GM12873 (cell line): Measurements from ENCODE around the gene ZNF385A.

Source experiments
- CTCF ChIP-seq: IDR thresholded peaks from 2 replicates; pipeline ENCODE4 v1.5.1; 2012; ENCODE audit warnings: low read depth, mild to moderate bottlenecking, moderate library complexity, low read length, control low read depth; ENCODE audit not compliant: insufficient read depth; ENCODE audit errors: missing control alignments

The ZNF385A gene

GRCh38 chr12:54337854-54338650 lies 46.5 kb downstream of the ZNF385A start:
- TF ChIP-seq CTCF, result no peak

- TF ChIP-seq CTCF, result no peak
Observed at GRCh38 chr12:54337280-54337842, 47.2 kb downstream of the ZNF385A start.

- no peak for TF ChIP-seq CTCF
Observed at GRCh38 chr12:54333420-54334034, 51.0 kb downstream of the ZNF385A start.

- no peak for TF ChIP-seq CTCF
Observed at GRCh38 chr12:54331461-54331860, 53.1 kb downstream of the ZNF385A start.

GRCh38 chr12:54330442-54330841 lies 54.1 kb downstream of the ZNF385A start:
- TF ChIP-seq CTCF, result no peak

GRCh38 chr12:54329759-54330158 lies 54.8 kb downstream of the ZNF385A start:
- TF ChIP-seq CTCF, result no peak

- no peak for TF ChIP-seq CTCF
Observed at GRCh38 chr12:54328595-54329337, 55.8 kb downstream of the ZNF385A start.
